Activated T-cell treated with anti-CD3 and anti-CD28 coated beads for 4 hours (primary cell): ENCODE data around the gene TFCP2L1.

Experiments
- DNase-seq: peaks from one replicate; pipeline ENCODE4 v3.0.0-alpha.2; 2020

The TFCP2L1 gene

DNA sequence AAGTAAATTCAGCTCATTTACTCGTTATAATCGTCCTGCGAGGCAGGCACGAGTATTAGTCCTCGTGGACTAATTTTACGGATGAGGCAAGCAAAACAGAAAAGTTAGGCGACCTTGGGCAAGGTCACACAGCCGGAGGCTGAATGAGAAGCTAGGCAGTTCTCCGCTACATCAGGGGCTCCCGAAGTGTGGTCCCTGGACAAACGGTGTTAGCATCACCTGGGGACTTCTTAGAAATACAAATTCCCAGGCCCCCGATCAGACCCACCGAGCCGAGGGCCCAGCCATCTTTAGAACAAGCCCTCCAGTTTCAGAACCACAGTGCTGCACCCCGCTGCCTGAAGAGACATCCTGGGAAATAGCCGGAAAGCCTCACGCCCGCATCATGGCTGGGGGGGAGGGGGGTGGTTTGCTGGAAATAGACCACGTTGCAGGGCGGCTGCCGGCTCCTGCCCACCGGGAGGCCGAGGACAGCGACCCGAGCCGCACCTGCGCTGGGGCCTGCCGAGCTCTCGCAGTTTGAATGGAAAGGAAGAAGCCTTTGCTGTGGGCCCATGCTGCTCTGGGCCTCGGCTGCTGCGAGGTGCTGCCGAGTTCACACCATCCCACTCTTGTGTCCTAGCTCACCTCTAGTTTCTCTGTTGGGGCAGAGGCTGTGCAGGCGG, 72.2 kb downstream of the TFCP2L1 start:
- no peak for DNase-seq

DNA sequence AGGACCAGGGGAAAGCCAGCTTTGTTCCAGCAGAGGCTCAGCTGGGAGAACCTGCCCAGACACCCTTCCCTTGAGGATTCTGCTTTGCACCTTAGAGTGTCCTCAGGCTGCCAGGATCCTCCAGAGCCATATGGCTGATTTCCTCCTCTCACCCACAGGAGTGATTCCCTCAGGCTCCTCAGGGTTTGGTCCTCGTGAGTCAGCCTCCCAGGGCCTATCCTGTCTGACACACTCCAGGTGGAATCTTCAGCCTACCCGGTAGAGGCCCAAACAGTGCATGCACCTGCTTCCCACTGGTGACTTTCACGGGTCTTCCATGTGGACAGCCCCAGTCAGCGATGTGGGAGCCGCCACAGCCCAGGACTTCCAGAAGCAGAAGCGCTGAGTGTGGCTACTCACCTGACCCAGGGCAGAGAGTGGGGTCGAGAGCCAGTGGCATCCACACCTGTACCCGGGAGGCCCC, 73.3 kb downstream of the TFCP2L1 start:
- DNase-seq, result no peak

DNA sequence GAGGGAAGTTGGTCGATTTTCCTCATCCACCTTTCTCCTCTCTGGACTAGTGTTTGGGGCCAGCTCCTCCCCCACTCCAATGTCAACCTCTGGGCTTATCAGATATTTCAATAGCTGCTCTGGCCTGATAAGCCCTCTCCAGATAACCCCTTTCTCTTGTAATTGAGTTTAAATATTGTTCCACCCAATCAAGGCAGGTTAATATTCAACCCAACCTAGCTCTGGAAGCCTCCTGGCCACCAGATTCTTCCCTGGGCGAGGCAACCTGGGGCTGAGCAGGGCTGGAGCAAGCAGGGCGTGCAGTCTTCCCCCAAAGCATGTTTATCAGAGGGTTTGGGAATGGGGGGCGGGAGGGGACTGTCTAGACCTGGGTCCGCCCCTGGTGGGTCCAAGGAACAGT, 73.8 kb downstream of the TFCP2L1 start:
- DNase-seq, result no peak

DNA sequence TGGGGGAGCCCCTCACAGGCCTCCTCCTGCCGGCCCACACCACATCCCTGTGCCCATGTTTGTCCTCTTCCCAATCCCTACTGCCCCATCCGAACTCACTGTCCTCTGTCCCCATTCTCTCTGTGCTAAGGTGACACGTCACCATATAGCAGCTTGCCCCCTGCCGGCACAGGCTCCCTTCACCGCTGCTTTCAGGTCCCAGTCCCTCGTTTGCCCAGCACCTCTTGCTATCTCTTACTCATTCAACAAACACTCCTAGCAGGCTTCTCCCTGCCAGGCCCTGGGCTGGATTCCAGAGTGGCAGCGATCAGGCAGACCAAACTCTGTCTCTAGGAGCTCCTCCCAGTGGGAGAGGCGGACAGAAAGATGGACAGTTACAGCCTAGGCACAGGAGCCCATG, 74.3 kb downstream of the TFCP2L1 start:
- DNase-seq, result no peak

GRCh38 chr2:121209014-121209610, 75.9 kb downstream of the TFCP2L1 start:
- DNase-seq, result no peak

- DNase-seq, result no peak
Measured at GRCh38 chr2:121207494-121207893, 77.5 kb downstream of the TFCP2L1 start.

- DNase-seq, result no peak
Measured at GRCh38 chr2:121205321-121205942, 79.6 kb downstream of the TFCP2L1 start.

GRCh38 chr2:121203591-121204249, 81.3 kb downstream of the TFCP2L1 start:
- no peak for DNase-seq

DNA sequence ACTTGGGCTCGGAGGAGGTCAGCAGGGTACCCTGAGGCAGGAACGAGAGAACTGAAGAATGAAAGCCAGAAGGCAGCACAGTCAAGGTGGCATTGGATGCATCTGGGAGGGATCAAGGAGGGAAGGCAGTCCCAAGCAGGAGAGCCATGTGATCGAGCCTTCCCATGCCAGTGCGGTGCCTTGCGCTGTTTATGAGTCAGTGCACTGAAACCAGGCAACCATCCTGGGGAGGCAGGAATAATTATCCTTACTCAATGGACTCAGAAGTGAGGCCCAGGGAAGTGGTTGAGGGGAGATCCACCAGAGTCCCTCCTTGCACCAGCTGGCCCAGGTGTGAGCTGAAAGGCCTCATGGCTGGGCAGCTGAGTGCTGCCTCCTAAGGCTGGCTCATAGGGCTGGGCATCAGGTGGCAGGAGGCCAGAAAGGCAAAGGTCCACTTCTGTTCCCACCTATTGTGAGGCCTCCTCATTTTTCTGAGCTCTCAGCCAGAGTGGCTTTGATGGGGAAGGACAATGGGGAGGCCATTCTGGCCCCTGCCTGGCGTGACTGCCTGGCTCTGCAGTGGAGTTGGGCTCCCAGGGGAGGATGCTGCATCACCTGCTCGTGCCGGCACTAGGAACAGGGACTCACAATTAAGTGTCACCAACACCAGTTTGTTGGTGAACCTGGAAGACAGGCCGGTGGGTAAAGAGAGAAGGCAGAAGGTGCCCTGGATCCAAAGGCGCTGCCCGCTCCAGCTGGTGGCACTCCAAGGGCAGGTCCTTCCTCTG, 82.3 kb downstream of the TFCP2L1 start:
- DNase-seq, result no peak

DNA sequence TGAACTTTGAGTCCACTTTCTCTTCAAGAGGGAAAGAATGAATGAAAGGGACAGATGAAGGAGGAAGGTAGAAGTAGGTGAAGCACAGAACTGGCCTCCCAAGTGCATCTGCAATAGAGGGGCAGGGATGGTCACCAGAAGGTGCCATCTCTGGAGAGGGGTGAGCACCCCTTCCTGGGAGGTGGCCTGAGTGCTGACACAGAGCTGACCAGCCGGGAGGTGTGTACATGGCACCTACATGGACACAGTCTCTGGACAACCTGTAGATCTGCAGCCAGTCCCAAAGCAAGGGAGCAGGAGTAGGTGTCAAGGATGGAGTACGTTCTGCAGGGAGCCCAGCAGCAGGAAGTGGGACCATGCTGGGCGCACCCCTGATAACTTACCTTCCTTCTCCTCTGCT, 83.2 kb downstream of the TFCP2L1 start:
- DNase-seq, result no peak

GRCh38 chr2:121200419-121201315, 84.3 kb downstream of the TFCP2L1 start:
- DNase-seq, result no peak

- DNase-seq, result no peak
Measured at GRCh38 chr2:121200011-121200347, 85.0 kb downstream of the TFCP2L1 start.

DNA sequence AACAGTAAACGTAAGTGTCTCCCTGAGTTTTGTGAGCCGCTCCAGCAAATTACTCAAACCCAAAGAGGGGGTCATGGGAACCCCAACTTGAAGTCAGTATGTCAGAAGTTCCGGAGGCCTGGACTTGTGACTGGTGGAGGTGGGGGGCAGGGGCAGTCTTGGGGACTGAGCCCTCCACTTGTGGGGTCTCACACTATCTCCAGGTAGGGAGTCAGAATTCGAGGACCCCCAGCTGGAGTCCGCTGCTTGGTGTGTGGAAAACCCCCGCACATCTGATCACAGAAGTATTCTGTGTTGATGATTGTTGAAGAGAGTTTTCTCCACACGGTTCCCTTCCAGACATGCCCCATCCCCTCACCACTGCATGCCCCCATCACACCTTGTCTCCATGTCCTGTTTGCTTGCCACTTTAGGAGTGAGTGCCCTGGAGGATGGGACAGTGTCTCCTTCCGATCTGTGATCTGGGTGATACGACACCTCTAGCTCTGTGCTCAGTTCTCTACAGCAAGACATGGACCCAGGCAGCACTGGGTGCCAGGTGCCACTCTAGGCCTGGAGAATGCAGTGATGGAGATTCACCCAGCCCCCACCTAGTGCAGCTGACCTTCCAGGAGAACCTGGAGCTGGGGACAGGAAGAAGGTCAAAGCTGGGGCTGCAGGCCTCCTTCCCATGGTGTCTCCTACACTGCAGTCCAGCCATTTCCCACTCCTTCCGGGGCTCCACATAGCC, 85.6 kb downstream of the TFCP2L1 start:
- no peak for DNase-seq

DNA sequence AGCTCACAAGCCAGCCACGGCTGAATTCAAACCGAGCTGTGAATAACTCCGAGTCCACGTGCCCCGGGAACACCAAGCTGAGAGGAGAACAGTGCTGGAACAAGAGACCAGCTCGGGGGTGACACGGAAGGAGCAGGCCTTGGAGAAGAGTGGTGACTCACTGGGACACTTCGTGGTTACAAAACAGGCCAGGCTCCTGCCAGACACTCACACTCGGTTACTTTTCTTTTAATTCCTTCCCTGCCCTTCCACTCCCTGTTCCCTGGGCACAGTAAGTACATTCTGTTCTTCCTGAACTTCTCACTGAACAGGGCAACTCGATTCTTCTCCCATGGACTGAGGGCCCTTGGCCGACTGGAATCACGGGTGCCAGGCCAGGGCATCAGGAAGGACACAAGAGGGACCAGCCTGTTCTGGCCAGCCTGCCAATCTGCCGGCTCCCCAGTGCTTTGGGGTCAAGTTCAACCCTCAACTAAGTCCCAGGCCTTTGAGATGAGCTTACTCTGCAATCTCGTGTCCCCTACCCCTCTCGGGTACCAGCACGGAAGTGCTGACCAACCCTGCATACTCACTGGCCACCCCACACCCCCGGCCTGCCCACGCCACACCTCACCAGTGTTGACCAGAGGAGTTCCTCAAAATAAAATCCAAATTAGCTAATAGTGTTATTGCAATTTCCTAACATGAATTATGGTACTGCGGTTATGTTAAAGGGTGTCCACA, 87.5 kb downstream of the TFCP2L1 start:
- DNase-seq, result no peak

GRCh38 chr2:121196849-121197155, 88.2 kb downstream of the TFCP2L1 start:
- DNase-seq, result no peak

DNA sequence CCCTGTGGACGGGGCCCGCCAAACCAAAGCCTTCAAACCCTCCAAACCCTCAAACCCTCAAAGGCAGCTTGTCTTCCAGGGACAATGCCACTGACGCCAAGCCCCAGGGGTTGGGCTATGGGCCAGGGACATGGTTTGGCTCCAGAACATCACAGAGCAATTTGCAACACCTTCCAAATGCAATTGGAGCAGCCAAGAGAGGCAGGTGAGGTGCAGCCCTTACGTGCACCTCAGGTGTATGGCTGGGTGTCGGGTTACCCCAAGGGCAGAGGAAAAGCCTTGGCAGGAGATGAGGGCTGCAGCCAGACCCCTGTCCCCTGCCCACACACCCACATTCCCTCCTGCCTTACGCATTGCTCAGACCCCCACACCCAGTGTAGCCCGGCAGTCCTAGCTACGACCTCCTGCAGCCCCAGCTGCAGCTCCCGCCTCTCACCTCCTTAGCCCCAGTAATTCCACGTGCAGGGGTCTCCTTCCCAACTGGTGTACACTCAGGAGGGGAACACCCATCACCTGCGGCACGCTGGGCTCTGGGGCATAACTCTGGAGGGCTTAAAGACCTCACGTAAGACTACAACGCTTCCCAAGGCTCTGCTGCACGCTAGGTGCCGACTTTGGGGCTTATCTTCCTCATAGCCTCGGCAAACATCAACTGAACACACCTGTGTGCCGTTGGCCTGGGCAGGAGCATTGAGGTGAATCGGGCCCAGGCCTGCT, 88.7 kb downstream of the TFCP2L1 start:
- DNase-seq, result no peak

GRCh38 chr2:121195036-121195435, 90.0 kb downstream of the TFCP2L1 start:
- no peak for DNase-seq

DNA sequence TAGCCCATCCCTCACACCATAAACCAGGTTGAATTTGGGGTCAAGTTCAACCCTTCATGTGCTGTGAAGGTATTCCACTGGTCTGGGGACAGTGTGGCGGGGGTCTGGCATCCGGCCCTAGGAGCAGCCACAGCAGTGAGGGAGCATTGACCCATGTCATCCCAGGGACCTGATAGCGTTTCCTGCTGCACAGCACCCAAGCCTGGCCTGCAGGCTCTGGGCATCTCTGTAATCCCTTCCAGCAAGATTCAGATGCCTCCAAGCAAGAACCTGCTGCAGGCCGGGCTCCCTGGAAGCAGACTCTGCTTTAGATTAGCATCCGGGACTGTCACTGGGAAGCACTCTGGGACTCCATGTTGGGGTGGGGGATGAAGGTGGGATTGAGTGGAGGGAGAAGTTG, 90.4 kb downstream of the TFCP2L1 start:
- no peak for DNase-seq

- no peak for DNase-seq
Measured at GRCh38 chr2:121193185-121193584, 91.8 kb downstream of the TFCP2L1 start.

GRCh38 chr2:121192576-121192975, 92.4 kb downstream of the TFCP2L1 start:
- no peak for DNase-seq
